Hepatocyte (in vitro differentiated cells): ENCODE results near the gene NXPH2. TPM values are rescaled to one million over a fixed set of nuclear protein-coding genes. Genes with fewer than 3 reads are reported as not detected.

ENCODE experiments used
- DNase-seq: peaks from one replicate; pipeline ENCODE4 v3.0.0-alpha.2; 2016; ENCODE audit warnings: low spot score
- H2AFZ ChIP-seq: fragments of 200-600 bp; sonication (generic); 2 replicates; pipeline ENCODE4 v1.6.0; 2016; ENCODE audit warnings: antibody characterized with exemption, mild to moderate bottlenecking
- H3K27ac ChIP-seq: fragments of 200-600 bp; sonication (generic); 2 replicates; pipeline ENCODE4 v1.5.1; 2016; ENCODE audit warnings: mild to moderate bottlenecking
- H3K27me3 ChIP-seq: fragments of 200-600 bp; sonication (generic); 2 replicates; pipeline ENCODE4 v1.6.1; 2016
- H3K36me3 ChIP-seq: fragments of 200-600 bp; sonication (generic); replicated peaks from 2 replicates; pipeline ENCODE4 v1.5.1; 2016; ENCODE audit warnings: low read depth; ENCODE audit not compliant: insufficient read depth
- H3K4me1 ChIP-seq: fragments of 200-600 bp; sonication (generic); 2 replicates; pipeline ENCODE4 v1.5.1; 2016; ENCODE audit warnings: mild to moderate bottlenecking, moderate library complexity; ENCODE audit not compliant: insufficient read depth
- H3K4me2 ChIP-seq: fragments of 200-600 bp; sonication (generic); 2 replicates; pipeline ENCODE4 v1.6.0; 2016
- H3K4me3 ChIP-seq: fragments of 200-600 bp; sonication (generic); 2 replicates; pipeline ENCODE4 v1.5.1; 2016; ENCODE audit warnings: mild to moderate bottlenecking
- H3K79me2 ChIP-seq: fragments of 200-600 bp; sonication (generic); 2 replicates; pipeline ENCODE4 v1.6.0; 2017; ENCODE audit warnings: mild to moderate bottlenecking
- H3K9me2 ChIP-seq: fragments of 200-600 bp; sonication (generic); replicated peaks from 2 replicates; pipeline ENCODE4 v1.6.0; 2017; ENCODE audit warnings: mild to moderate bottlenecking; ENCODE audit not compliant: insufficient read depth
- H3K9me3 ChIP-seq: fragments of 200-600 bp; sonication (generic); 2 replicates; pipeline ENCODE4 v1.5.1; 2016; ENCODE audit warnings: low read depth, mild to moderate bottlenecking
- H4K20me1 ChIP-seq: fragments of 200-600 bp; sonication (generic); 2 replicates; pipeline ENCODE4 v1.6.0; 2016; ENCODE audit warnings: mild to moderate bottlenecking; ENCODE audit not compliant: insufficient read depth, poor library complexity, severe bottlenecking
- EZH2 ChIP-seq: fragments of 200-600 bp; sonication (generic); IDR thresholded peaks from 2 replicates; pipeline ENCODE4 v1.6.1; 2016; ENCODE audit warnings: antibody characterized with exemption, mild to moderate bottlenecking, borderline replicate concordance
- EZH2phosphoT487 ChIP-seq: fragments of 200-600 bp; sonication (generic); IDR thresholded peaks from one replicate; pipeline ENCODE4 v1.6.1; 2018; ENCODE audit warnings: antibody characterized with exemption, mild to moderate bottlenecking, low read depth, moderate library complexity; ENCODE audit not compliant: unreplicated experiment, severe bottlenecking
- WGBS: methylation state at CpG from one replicate; pipeline ENCODE4 v1.1.6; 2016; ENCODE audit warnings: low lambda C conversion rate; ENCODE audit errors: missing lambda C conversion rate; 5-methylcytosine and 5-hydroxymethylcytosine counted together
- polyA plus RNA-seq: library from polyadenylated mRNA; unstranded; fragments of >200 nt; fragmentation: Nextera tagmentation; extraction: Ambion mirVana; gene quantifications from 2 replicates; pipeline ENCODE4 v1.2.1, GENCODE V29; 2016
- total RNA-seq: library from RNA; depleted of rRNA; stranded (reverse); fragments of >200 nt; gene quantifications from 2 replicates; pipeline ENCODE4 v1.2.3, GENCODE V29; 2014
- TF ChIP-seq, protein P1 (sequence below): fragments of 200-600 bp; sonication (generic); IDR thresholded peaks from 2 replicates; pipeline ENCODE4 v1.5.1; 2016; ENCODE audit warnings: antibody characterized with exemption, mild to moderate bottlenecking; ENCODE audit not compliant: poor library complexity

Gene NXPH2
- total and polyA plus RNA-seq, 2 experiments from 2014 or later = 1.5 to 6.3 TPM

DNA sequence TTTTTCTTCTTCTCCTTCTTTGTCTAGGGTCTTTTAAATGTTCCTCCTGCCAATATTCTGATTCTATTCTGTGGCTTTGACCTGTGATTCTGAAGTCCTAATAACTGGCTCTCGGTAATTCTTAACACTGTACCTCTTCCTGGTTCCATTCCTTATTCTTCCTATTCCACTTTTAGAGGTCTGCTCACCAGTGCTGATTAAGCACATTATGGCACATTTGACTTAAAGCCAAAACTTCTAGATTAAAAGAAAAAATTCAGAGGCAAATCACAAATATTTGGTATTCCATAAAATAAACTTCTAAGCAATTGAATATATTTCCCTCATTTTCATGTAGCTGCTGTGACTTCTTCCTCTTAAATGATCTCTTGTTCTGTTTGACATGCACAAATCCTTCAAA, 47.5 kb downstream of the NXPH2 start:
- no peak overlapping the region for H3K27ac ChIP-seq
- TF ChIP-seq EZH2 (no peak), EZH2phosphoT487 (no peak)
- TF ChIP-seq, protein P1, sequence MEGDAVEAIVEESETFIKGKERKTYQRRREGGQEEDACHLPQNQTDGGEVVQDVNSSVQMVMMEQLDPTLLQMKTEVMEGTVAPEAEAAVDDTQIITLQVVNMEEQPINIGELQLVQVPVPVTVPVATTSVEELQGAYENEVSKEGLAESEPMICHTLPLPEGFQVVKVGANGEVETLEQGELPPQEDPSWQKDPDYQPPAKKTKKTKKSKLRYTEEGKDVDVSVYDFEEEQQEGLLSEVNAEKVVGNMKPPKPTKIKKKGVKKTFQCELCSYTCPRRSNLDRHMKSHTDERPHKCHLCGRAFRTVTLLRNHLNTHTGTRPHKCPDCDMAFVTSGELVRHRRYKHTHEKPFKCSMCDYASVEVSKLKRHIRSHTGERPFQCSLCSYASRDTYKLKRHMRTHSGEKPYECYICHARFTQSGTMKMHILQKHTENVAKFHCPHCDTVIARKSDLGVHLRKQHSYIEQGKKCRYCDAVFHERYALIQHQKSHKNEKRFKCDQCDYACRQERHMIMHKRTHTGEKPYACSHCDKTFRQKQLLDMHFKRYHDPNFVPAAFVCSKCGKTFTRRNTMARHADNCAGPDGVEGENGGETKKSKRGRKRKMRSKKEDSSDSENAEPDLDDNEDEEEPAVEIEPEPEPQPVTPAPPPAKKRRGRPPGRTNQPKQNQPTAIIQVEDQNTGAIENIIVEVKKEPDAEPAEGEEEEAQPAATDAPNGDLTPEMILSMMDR = no peak
- no peak overlapping the region for H2AFZ ChIP-seq
- no peaks in the 10 kb centered on the region for H4K20me1 ChIP-seq
- H3K4me2 ChIP-seq = no peak overlapping the region
- H3K4me1 ChIP-seq = no peaks in the 10 kb centered on the region
- no peaks in the 10 kb centered on the region for H3K9me3 ChIP-seq
- H3K4me3 ChIP-seq = no peak overlapping the region
- DNase-seq = no peak
- H3K79me2 ChIP-seq = no peaks in the 10 kb centered on the region
- no peaks in the 10 kb centered on the region for H3K9me2 ChIP-seq
- WGBS = 100% methylated on average over 1 of the region's 1 CpG
- H3K27me3 ChIP-seq = no peaks in the 10 kb centered on the region
- H3K36me3 ChIP-seq = no peaks in the 10 kb centered on the region

DNA sequence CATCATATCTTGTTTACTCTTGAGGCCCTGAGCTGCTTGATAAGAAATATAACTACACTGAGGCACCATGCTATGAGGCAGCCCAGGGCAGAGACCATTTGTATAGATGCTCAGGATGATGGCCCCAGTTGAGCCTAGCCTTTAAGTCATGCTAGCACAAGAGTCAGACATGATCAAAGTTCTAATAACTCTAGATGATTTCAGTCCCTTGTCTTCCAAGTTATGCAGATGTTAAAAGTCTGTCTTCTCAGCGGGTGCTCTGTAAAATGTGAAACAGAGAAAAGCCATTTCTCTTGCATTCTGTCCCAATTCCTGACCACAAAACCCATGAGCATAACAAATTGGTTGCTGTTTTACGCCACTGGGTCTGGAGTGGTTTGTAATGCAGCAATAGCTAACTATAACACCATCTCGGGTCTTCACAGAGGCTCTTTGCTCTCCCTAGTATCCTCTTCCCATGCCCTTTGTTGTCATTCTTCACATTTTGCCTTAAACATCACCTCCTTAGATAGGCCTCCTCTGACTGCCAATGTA, 49.6 kb downstream of the NXPH2 start:
- 90% methylated on average over 3 of the region's 3 CpGs for WGBS
- Histone ChIP-seq H3K9me2 (no peaks in the 10 kb centered on the region), H3K4me3 (no peak overlapping the region), H3K79me2 (no peaks in the 10 kb centered on the region), H4K20me1 (no peaks in the 10 kb centered on the region), H3K36me3 (no peaks in the 10 kb centered on the region), H3K27me3 (no peaks in the 10 kb centered on the region), H3K4me1 (peaks cover under 1% of the 10 kb centered on the region), H2AFZ (no peak overlapping the region), H3K9me3 (no peaks in the 10 kb centered on the region), H3K27ac (no peak overlapping the region), H3K4me2 (no peak overlapping the region)
- DNase-seq = no peak
- TF ChIP-seq, protein P1 = no peak
- TF ChIP-seq EZH2 (no peak), EZH2phosphoT487 (no peak)

DNA sequence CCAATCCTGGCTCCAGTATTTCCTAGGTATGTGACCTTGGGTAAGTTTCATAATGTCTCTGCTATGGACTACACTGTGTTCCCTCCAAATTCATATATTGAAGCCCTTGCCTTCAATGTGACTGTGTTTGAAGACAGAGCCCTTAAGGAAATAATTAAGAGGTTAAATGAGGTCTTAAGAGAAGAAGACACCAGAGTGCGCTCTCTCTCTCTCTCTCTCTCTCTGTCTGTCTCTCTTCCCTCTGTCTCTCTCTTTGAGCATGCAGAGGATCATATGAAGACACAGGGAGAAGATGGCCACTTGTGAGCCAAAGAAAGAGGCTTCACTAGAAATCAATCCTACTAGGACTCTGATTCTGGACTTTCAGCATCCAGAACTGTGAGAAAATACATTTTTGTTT, 52.2 kb downstream of the NXPH2 start:
- no peak overlapping the region for H3K4me2 ChIP-seq
- DNase-seq = no peak
- no peaks in the 10 kb centered on the region for H3K27me3 ChIP-seq
- H3K79me2 ChIP-seq = no peaks in the 10 kb centered on the region
- H3K36me3 ChIP-seq = no peaks in the 10 kb centered on the region
- H3K27ac ChIP-seq = no peak overlapping the region
- TF ChIP-seq, protein P1 = no peak
- TF ChIP-seq EZH2phosphoT487 = no peak
- H3K4me3 ChIP-seq = no peak overlapping the region
- no peaks in the 10 kb centered on the region for H4K20me1 ChIP-seq
- H2AFZ ChIP-seq = no peak overlapping the region
- 94% methylated on average over 1 of the region's 1 CpG for WGBS
- H3K9me3 ChIP-seq = no peaks in the 10 kb centered on the region
- H3K9me2 ChIP-seq = no peaks in the 10 kb centered on the region
- peaks cover 10% of the 10 kb centered on the region for H3K4me1 ChIP-seq

DNA sequence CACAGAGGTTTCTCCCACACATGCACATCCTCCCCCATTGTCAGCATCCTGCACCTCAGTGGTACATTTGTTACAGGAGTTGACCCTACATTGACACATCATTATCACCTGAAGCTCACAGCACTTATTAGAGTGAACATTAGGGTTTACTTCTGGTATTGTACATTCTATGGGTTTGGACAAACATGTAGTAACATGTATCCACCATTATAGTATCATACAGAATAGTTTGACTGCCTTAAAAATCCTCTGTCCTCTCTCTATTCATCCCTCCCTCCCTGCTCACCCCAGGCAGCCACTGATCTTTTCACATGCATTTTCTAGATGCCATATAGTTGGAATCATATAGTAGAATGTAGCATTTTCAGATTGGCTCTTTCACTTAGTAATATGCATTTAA, 53.5 kb downstream of the NXPH2 start:
- no peak overlapping the region for H2AFZ ChIP-seq
- TF ChIP-seq EZH2phosphoT487 = no peak
- no peak for TF ChIP-seq EZH2
- TF ChIP-seq, protein P1 = no peak
- H3K4me1 ChIP-seq = peaks cover 10% of the 10 kb centered on the region
- no peak overlapping the region for H3K4me3 ChIP-seq
- no peak overlapping the region for H3K27ac ChIP-seq
- H3K79me2 ChIP-seq = no peaks in the 10 kb centered on the region
- no peaks in the 10 kb centered on the region for H3K9me3 ChIP-seq
- no peaks in the 10 kb centered on the region for H4K20me1 ChIP-seq
- no peaks in the 10 kb centered on the region for H3K36me3 ChIP-seq
- no peaks in the 10 kb centered on the region for H3K9me2 ChIP-seq
- no peak for DNase-seq
- H3K27me3 ChIP-seq = no peaks in the 10 kb centered on the region
- no peak overlapping the region for H3K4me2 ChIP-seq
